SK-N-SH (cell line): Measurements from ENCODE around the gene CDKN1A. TPM values are rescaled to one million over a fixed set of nuclear protein-coding genes. Genes with fewer than 3 reads are reported as not detected.

Experiments
- CTCF ChIA-PET: fragments of 300-600, 350-600 bp; formaldehyde crosslinking; extraction: SDS; loops from one replicate; lab custom pipeline; 2021; lab: Yijun Ruan, JAX
- POLR2A ChIA-PET: fragments of 350-600 bp; sonication (Branson Sonifier 250); formaldehyde crosslinking; extraction: SDS; loops from one replicate; lab custom pipeline; 2020; ENCODE audit warnings: antibody characterized with exemption, inconsistent platforms; lab: Yijun Ruan, JAX
- DNase-seq: peaks from one replicate; pipeline ENCODE4 v3.0.0; 2012
- H2AFZ ChIP-seq: fragments of 200-600 bp; sonication (generic); 2 replicates; pipeline ENCODE4 v1.8.1; 2016; ENCODE audit warnings: antibody characterized with exemption, mild to moderate bottlenecking, low read depth
- H3F3A ChIP-seq: fragments of 200-600 bp; sonication (generic); replicated peaks from 2 replicates; pipeline ENCODE3; 2016; ENCODE audit warnings: antibody characterized with exemption, mild to moderate bottlenecking; ENCODE audit not compliant: insufficient read depth
- H3K27ac ChIP-seq, 2 experiments: fragments of 200-500 bp in 1 of 2; fragments of 200-600 bp in 1 of 2; sonication (Bioruptor generic) in 1 of 2; sonication (generic), shearing (Covaris generic) in 1 of 2; 2 replicates each; pipeline versions ENCODE4 v1.5.1 to v1.6.1; 2014 to 2016; ENCODE audit warnings: low read depth in 2 of 2, inconsistent platforms in 1 of 2, low read length in 1 of 2, mild to moderate bottlenecking in 1 of 2, mixed read lengths in 1 of 2
- H3K27me3 ChIP-seq: fragments of 200-600 bp; sonication (generic), shearing (Covaris generic); 2 replicates; pipeline ENCODE4 v1.6.1; 2016; ENCODE audit warnings: mixed run types; ENCODE audit not compliant: insufficient read depth
- H3K36me3 ChIP-seq, 2 experiments: fragments of 200-500 bp in 1 of 2; fragments of 200-600 bp in 1 of 2; sonication (Bioruptor generic) in 1 of 2; sonication (generic) in 1 of 2; replicated peaks in 1 of 2; 2 replicates each; pipeline versions ENCODE3 to v1.5.1; 2014 to 2016; ENCODE audit warnings: low read length in 1 of 2, mild to moderate bottlenecking in 1 of 2; ENCODE audit not compliant: insufficient read depth in 2 of 2, control insufficient read depth in 1 of 2
- H3K4me1 ChIP-seq, 2 experiments: fragments of 200-500 bp in 1 of 2; fragments of 200-600 bp in 1 of 2; sonication (Bioruptor generic) in 1 of 2; sonication (generic), shearing (Covaris generic) in 1 of 2; 2 replicates each; pipeline versions ENCODE4 v1.5.1 to v1.6.1; 2014 to 2016; ENCODE audit warnings: low read depth in 1 of 2, low read length in 1 of 2, mixed run types in 1 of 2; ENCODE audit not compliant: insufficient read depth in 2 of 2, control insufficient read depth in 1 of 2
- H3K4me2 ChIP-seq: fragments of 200-600 bp; sonication (generic), shearing (Covaris generic); 2 replicates; pipeline ENCODE4 v1.6.1; 2017; ENCODE audit warnings: mixed run types
- H3K4me3 ChIP-seq, 2 experiments: fragments of 200-500 bp in 1 of 2; fragments of 200-600 bp in 1 of 2; sonication (Bioruptor generic) in 1 of 2; sonication (generic), shearing (Covaris generic) in 1 of 2; 2 replicates each; pipeline versions ENCODE4 v1.5.1 to v1.8.1; 2014 to 2016; ENCODE audit warnings: low read depth in 2 of 2, inconsistent platforms in 1 of 2, low read length in 1 of 2, mild to moderate bottlenecking in 1 of 2, mixed read lengths in 1 of 2, moderate library complexity in 1 of 2
- H3K79me2 ChIP-seq: fragments of 200-600 bp; sonication (generic); 2 replicates; pipeline ENCODE4 v1.8.1; 2017; ENCODE audit warnings: mild to moderate bottlenecking; ENCODE audit not compliant: insufficient read depth
- H3K9ac ChIP-seq: fragments of 200-600 bp; sonication (generic); 2 replicates; pipeline ENCODE4 v1.6.1; 2017; ENCODE audit warnings: mixed run types
- H3K9me2 ChIP-seq: fragments of 200-600 bp; sonication (generic); 2 replicates; pipeline ENCODE4 v1.6.1; 2017; ENCODE audit warnings: mixed run types
- H3K9me3 ChIP-seq: fragments of 200-600 bp; sonication (generic); 2 replicates; pipeline ENCODE4 v1.6.1; 2017; ENCODE audit warnings: mixed run types, mild to moderate bottlenecking, moderate library complexity
- H4K20me1 ChIP-seq: fragments of 200-600 bp; sonication (generic); 2 replicates; pipeline ENCODE4 v1.6.1; 2017; ENCODE audit warnings: mild to moderate bottlenecking, mixed run types; ENCODE audit not compliant: insufficient read depth
- EZH2phosphoT487 ChIP-seq: fragments of 200-600 bp; sonication (generic); IDR thresholded peaks from 2 replicates; pipeline ENCODE4 v1.6.1; 2017; ENCODE audit warnings: low read depth, mixed run types, mild to moderate bottlenecking, antibody characterized with exemption, moderate library complexity, borderline replicate concordance
- FOSL2 ChIP-seq: IDR thresholded peaks from 2 replicates; pipeline ENCODE4 v1.4.0; 2012; ENCODE audit warnings: low read depth, mild to moderate bottlenecking, moderate library complexity, borderline replicate concordance
- FOXJ3 ChIP-seq: sonication (generic); formaldehyde crosslinking; IDR thresholded peaks from 2 replicates; pipeline ENCODE4 v1.5.1; 2020; ENCODE audit warnings: mild to moderate bottlenecking, missing genetic modification reagents
- GABPA ChIP-seq: IDR thresholded peaks from 2 replicates; pipeline ENCODE4 v1.4.0; 2012; ENCODE audit warnings: low read depth, mild to moderate bottlenecking
- MAX ChIP-seq: IDR thresholded peaks from 2 replicates; pipeline ENCODE4 v1.4.0; 2012; ENCODE audit warnings: low read depth
- MXI1 ChIP-seq: IDR thresholded peaks from 2 replicates; pipeline ENCODE4 v1.6.1; 2012; ENCODE audit warnings: mild to moderate bottlenecking, low read depth, low read length, improper control_type of control experiment
- NFIC ChIP-seq: IDR thresholded peaks from 2 replicates; pipeline ENCODE4 v1.4.0; 2012; ENCODE audit warnings: borderline replicate concordance
- NRF1 ChIP-seq: IDR thresholded peaks from 2 replicates; pipeline ENCODE4 v1.6.1; 2012; ENCODE audit warnings: low read depth, mild to moderate bottlenecking, low read length
- PBX3 ChIP-seq: IDR thresholded peaks from 2 replicates; pipeline ENCODE4; 2012
- RXRA ChIP-seq: IDR thresholded peaks from 2 replicates; pipeline ENCODE4 v1.4.0; 2012; ENCODE audit warnings: low read depth, mild to moderate bottlenecking, borderline replicate concordance
- SIN3A ChIP-seq: IDR thresholded peaks from 2 replicates; pipeline ENCODE4 v1.6.1; 2012; ENCODE audit warnings: low read depth, mild to moderate bottlenecking, low read length, moderate library complexity, borderline replicate concordance
- TAF1 ChIP-seq: IDR thresholded peaks from 2 replicates; pipeline ENCODE4 v1.6.1; 2012; ENCODE audit warnings: low read depth, mild to moderate bottlenecking, low read length, moderate library complexity, borderline replicate concordance
- TCF12 ChIP-seq: IDR thresholded peaks from 2 replicates; pipeline ENCODE4 v1.4.0; 2012
- TEAD4 ChIP-seq: IDR thresholded peaks from 2 replicates; pipeline ENCODE4 v1.4.0; 2012; ENCODE audit warnings: mild to moderate bottlenecking, borderline replicate concordance; ENCODE audit not compliant: insufficient read depth
- USF1 ChIP-seq: IDR thresholded peaks from 2 replicates; pipeline ENCODE4 v1.4.0; 2012; ENCODE audit warnings: low read depth, borderline replicate concordance
- USF2 ChIP-seq: fragments of 150-350 bp; IDR thresholded peaks from 2 replicates; pipeline ENCODE4 v1.6.1; 2017; ENCODE audit warnings: antibody characterized with exemption, low read length, low read depth, borderline replicate concordance
- ZBTB33 ChIP-seq: IDR thresholded peaks from 2 replicates; pipeline ENCODE4 v1.4.0; 2012; ENCODE audit warnings: low read depth, borderline replicate concordance
- WGBS: methylation state at CpG from one replicate; pipeline ENCODE4 v1.1.6; 2017; ENCODE audit warnings: low lambda C conversion rate; 5-methylcytosine and 5-hydroxymethylcytosine counted together
- polyA plus RNA-seq, 3 experiments: library from polyadenylated mRNA; depleted of rRNA; stranded (reverse); fragments of >200 nt; gene quantifications; 2 replicates each; pipeline ENCODE4 v1.2.3, GENCODE V29; 2012

The CDKN1A gene
- polyA plus RNA-seq, 1 of the 3 experiments (the other 2 are of a cell fraction): 747 TPM

- Histone ChIP-seq H3K9me2 (no peaks in the 10 kb centered on the region), H2AFZ (no peak overlapping the region), H3K4me3 (no peak overlapping the region), H3K9me3 (no peaks in the 10 kb centered on the region), H4K20me1 (no peaks in the 10 kb centered on the region), H3K79me2 (no peaks in the 10 kb centered on the region), H3K36me3 (no peaks in the 10 kb centered on the region), H3K4me1 (no peaks in the 10 kb centered on the region; a peak in 1 of 4 replicates), H3K9ac (no peak overlapping the region), H3K4me2 (no peak overlapping the region), H3K27ac (no peak overlapping the region), H3F3A (no peaks in the 10 kb centered on the region), H3K27me3 (no peaks in the 10 kb centered on the region)
- TF ChIP-seq PBX3 (no peak), NFIC (no peak), RXRA (no peak), TAF1 (no peak), SIN3A (no peak), NRF1 (no peak)
- 80% methylated on average over 2 of the region's 2 CpGs for WGBS
- no peak for DNase-seq
- ChIA-PET CTCF (interaction anchor here (0.8 to 1.7 kb wide), 4 partner anchors 14 to 64 kb away, joined by 3 to 5 read pairs (median 4); no protein-coding TSS in a partner anchor), POLR2A (no interaction called here)
These were observed 16.9 kb downstream of the CDKN1A start for GRCh38 chr6:36695414-36695813.

GRCh38 chr6:36697481-36697903, 19.0 kb downstream of the CDKN1A start, which contains the start of gene RAB44:
TSS of gene RAB44 (plus strand) at chr6:36697826. CDS start at chr6:36704236, 6,410 bp downstream.
- Histone ChIP-seq H2AFZ (no peak within 1 kb of the TSS), H3K4me2 (no peak within 1 kb of the TSS), H3K4me1 (no peaks in the 10 kb centered on the region; a peak in 1 of 4 replicates), H3K79me2 (no peaks in the 10 kb centered on the region), H3K4me3 (no peak within 1 kb of the TSS), H4K20me1 (no peaks in the 10 kb centered on the region), H3K27me3 (no peaks in the 10 kb centered on the region), H3K36me3 (no peaks in the 10 kb centered on the region), H3K9ac (no peak within 1 kb of the TSS), H3K9me2 (no peaks in the 10 kb centered on the region), H3F3A (no peaks in the 10 kb centered on the region), H3K27ac (no peak within 1 kb of the TSS), H3K9me3 (no peaks in the 10 kb centered on the region)
- TF ChIP-seq EZH2phosphoT487 (no peak), ZBTB33 (no peak), MAX (no peak), FOSL2 (no peak), USF2 (no peak), TCF12 (no peak), USF1 (no peak), GABPA (no peak), MXI1 (no peak), TEAD4 (no peak), SIN3A (no peak), FOXJ3 (CRISPR knock-in tag) (no peak)
- ChIA-PET CTCF (interaction anchor here (1.1 to 1.7 kb wide), 4 partner anchors 17 to 82 kb away, joined by 3 to 4 read pairs (median 3); no protein-coding TSS in a partner anchor), POLR2A (no interaction called here)
- 85% methylated on average over 7 of the region's 7 CpGs for WGBS
- DNase-seq: no peak
